Heart right ventricle (tissue), 16 donors: ENCODE measurements around the gene VPS26B. TPM values are rescaled to one million over a fixed set of nuclear protein-coding genes. Genes with fewer than 3 reads are reported as not detected.
A peak's percentile ranks its signal among the peaks of the same experiment; 100 is the strongest.

ENCODE experiments used
- ATAC-seq, 8 donors: fragments of 200-7000 bp; cut with Tn5 transposase; one replicate each; pipeline ENCODE4 v1.9.1; 2020; ENCODE audit warnings: mild to moderate bottlenecking in 8 of 8, moderate library complexity in 8 of 8, moderate number of reproducible peaks in 1 of 8
- DNase-seq, 2 donors: peaks; one replicate each; pipeline ENCODE4 v3.0.0-alpha.2; 2020
- H3K27ac ChIP-seq, 10 donors: fragments of 200-600 bp; sonication (generic) in 2 of 10; one replicate each; pipeline versions ENCODE4 v1.5.0 to v1.8.0; 2020 to 2022; ENCODE audit warnings: mild to moderate bottlenecking in 3 of 10
- H3K27me3 ChIP-seq, 7 donors: fragments of 200-600 bp; one replicate each; pipeline ENCODE4 v1.8.0; 2021 to 2022; ENCODE audit warnings: mild to moderate bottlenecking in 2 of 7
- H3K36me3 ChIP-seq, 9 donors: fragments of 200-600 bp; sonication (generic) in 1 of 9; one replicate each; pipeline versions ENCODE4 v1.5.0 to v1.8.0; 2020 to 2022; ENCODE audit warnings: mild to moderate bottlenecking in 2 of 9
- H3K4me1 ChIP-seq, 9 donors: fragments of 200-600 bp; sonication (generic) in 1 of 9; one replicate each; pipeline versions ENCODE4 v1.5.0 to v1.8.0; 2020 to 2022; ENCODE audit warnings: mild to moderate bottlenecking in 4 of 9
- H3K4me3 ChIP-seq, 10 donors: fragments of 200-600 bp; sonication (generic) in 2 of 10; one replicate each; pipeline versions ENCODE4 v1.5.0 to v1.8.0; 2020 to 2022; ENCODE audit warnings: mild to moderate bottlenecking in 7 of 10, moderate library complexity in 2 of 10
- H3K9me3 ChIP-seq, 11 donors: fragments of 200-600 bp in 10 of 11; sonication (generic) in 2 of 11; one replicate each; pipeline versions ENCODE4 v1.5.0 to v1.8.0; 2013 to 2022; ENCODE audit warnings: mild to moderate bottlenecking in 2 of 11, control low read depth in 1 of 11, moderate library complexity in 1 of 11
- CTCF ChIP-seq, 9 donors: fragments of 200-600 bp; sonication (generic) in 2 of 9; IDR thresholded peaks; one replicate each; pipeline versions ENCODE4 v1.5.0 to v1.8.0; 2021 to 2022; ENCODE audit warnings: antibody characterized with exemption in 9 of 9, mild to moderate bottlenecking in 5 of 9, moderate library complexity in 1 of 9
- WGBS, 2 donors: extraction: QIAGEN DNeasy Blood & Tissue Kit; methylation state at CpG; one replicate each; pipeline ENCODE4 v1.1.7; 2013; ENCODE audit warnings: inconsistent platforms in 1 of 2; 5-methylcytosine and 5-hydroxymethylcytosine counted together
- intact Hi-C, 10 donors: fragments of 100-400 bp; cut with DNase I; formaldehyde crosslinking; loops; one replicate each; pipeline versions ENCODE4 v1.11.1 to v1.14.2; 2022
- polyA plus RNA-seq, 2 donors: library from polyadenylated mRNA; stranded (reverse); fragments of 200-250 nt; gene quantifications; one replicate each; pipeline ENCODE4 v1.2.3, GENCODE V29; 2013
- total RNA-seq, 10 donors: library from RNA; stranded (reverse); fragmentation: NEBNext Ultra II Directional in 3 of 10; extraction: Animal tissue kit (Norgen Biotek cat#: 25700) in 3 of 10; gene quantifications; one replicate each; pipeline versions ENCODE4 v1.2.1 to v1.2.4, GENCODE V29; 2021 to 2023
- donor health status: Arrhythmogenic right ventricular cardiomyopathy.
- donor health status: ischemic (EF 13 %, LVEDD 7.1; RV severe dilation, severe dysfunction).
- donor health status: healthy with polysubstance abuse.
- donor health status: DM: no; HTN: yes; CAD: no.
- donor health status: DM: no; HTN: no; CAD: no.
- donor health status: ischemic (EF 25% LVEDD 6.9; RV normal size, moderate dysfunction).
- donor health status: ischemic (EF 25% LVEDD 5.7; RV mildly dilated, moderate dysfunction).
- donor health status: healthy.
- donor health status: DM: yes; HTN: yes; CAD: no.
- donor health status: Ischemic cardiomyopathy.
- donor health status: ischemic (EF 35%, LVEDD 5.7; RV mildly dilated, moderate dysfunction).
- donor health status: nonischemic (EF 11% LVEDD 7.7; RV severe dilation, severe dysfunction).
- donor health status: DM: yes; HTN: yes; CAD: no.
- donor health status: PGD.
- donor health status: ischemic (EF 29% LVEDD 5.4; RV normal size, mild dysfunction).
- donor health status: nonischemic (EF 23%, LVEDD 6.1; RV moderate dilation, normal function).

VPS26B gene
- total and polyA plus RNA-seq, 12 donors, result 19.9 to 49.6 (median 34.5) TPM

- Histone ChIP-seq H3K27me3 (no peaks in the 10 kb centered on the region), H3K9me3 (no peaks in the 10 kb centered on the region), H3K27ac (no peak overlapping the region), H3K4me1 (peaks cover 0 to 4% (median 0%) of the 10 kb centered on the region in 9 donors), H3K36me3 (peaks cover 0 to 89% (median 49%) of the 10 kb centered on the region in 9 donors), H3K4me3 (no peak overlapping the region)
- intact Hi-C loops, result loop anchor here in 1 of 10 donors (10.0 kb wide), 1 partner anchor 64 kb away; no protein-coding TSS in a partner anchor
- no peak for TF ChIP-seq CTCF (IDR thresholded peaks at IDR 0.05)
- DNase-seq, result no peak
- ATAC-seq, result no peak
Observed at GRCh38 chr11:134260503-134260902, 36.0 kb downstream of the VPS26B start.

- no peaks in the 10 kb centered on the region for H3K9me3 ChIP-seq
- H3K4me1 ChIP-seq, result peaks cover 0 to 4% (median 0%) of the 10 kb centered on the region in 9 donors
- no peak overlapping the region for H3K27ac ChIP-seq
- H3K27me3 ChIP-seq, result no peaks in the 10 kb centered on the region
- H3K36me3 ChIP-seq, result peaks cover 0 to 94% (median 49%) of the 10 kb centered on the region in 9 donors
- no peak for TF ChIP-seq CTCF (IDR thresholded peaks at IDR 0.05)
- ATAC-seq (no peak), DNase-seq (no peak)
- no peak overlapping the region for H3K4me3 ChIP-seq
- WGBS, 2 donors, result 90 to 92% methylated on average over 16 of the region's 16 CpGs
- intact Hi-C loops, result loop anchor here in 1 of 10 donors (10.0 kb wide), 1 partner anchor 64 kb away; no protein-coding TSS in a partner anchor
Observed at GRCh38 chr11:134260983-134261382, 36.5 kb downstream of the VPS26B start.

- intact Hi-C loops, result loop anchor here in 1 of 10 donors (10.0 kb wide), 1 partner anchor 63 kb away; no protein-coding TSS in a partner anchor
Observed at GRCh38 chr11:134261626-134262488, 37.4 kb downstream of the VPS26B start.

More at GRCh38 chr11:134261626-134262488, 37.4 kb downstream of the VPS26B start:
- peak in 1 of 8 donors; percentile 44 for ATAC-seq
- Histone ChIP-seq H3K27me3 (no peaks in the 10 kb centered on the region), H3K9me3 (no peaks in the 10 kb centered on the region), H3K27ac (no peak overlapping the region), H3K4me1 (peaks cover 0 to 4% (median 0%) of the 10 kb centered on the region in 9 donors), H3K36me3 (peaks cover 0 to 94% (median 49%) of the 10 kb centered on the region in 9 donors), H3K4me3 (no peak overlapping the region)
- TF ChIP-seq CTCF (IDR thresholded peaks at IDR 0.05), result peak in 7 of 9 donors; percentile 23 to 56 (median 31)
- 89 to 94% methylated on average over 14 of the region's 14 CpGs for WGBS, 2 donors
- DNase-seq, result no peak
